Measurements from ENCODE around the gene CDH13.

Gene CDH13

GRCh38 chr16:83329441-83329840 lies 702.7 kb downstream of the CDH13 start:
- no peak for TF ChIP-seq SNAI2 (CRISPR knock-in tag; IDR thresholded peaks at IDR 0.05)
- TF ChIP-seq POU6F1 (CRISPR knock-in tag; IDR thresholded peaks at IDR 0.05; ENCODE audit: borderline replicate concordance, low read depth), result no peak
- no peak for TF ChIP-seq BACH2 (CRISPR knock-in tag; IDR thresholded peaks at IDR 0.05; ENCODE audit: borderline replicate concordance)
- TF ChIP-seq PATZ1 (CRISPR knock-in tag; IDR thresholded peaks at IDR 0.05; ENCODE audit: borderline replicate concordance), result no peak
- no peak for TF ChIP-seq ZFP3 (CRISPR knock-in tag; IDR thresholded peaks at IDR 0.05)
- no peak for TF ChIP-seq TCF4 (CRISPR knock-in tag; IDR thresholded peaks at IDR 0.05; ENCODE audit: borderline replicate concordance)
- TF ChIP-seq ZFP30 (CRISPR knock-in tag; IDR thresholded peaks at IDR 0.05), result no peak
- no peak for TF ChIP-seq OSR1 (CRISPR knock-in tag; IDR thresholded peaks at IDR 0.05)
- no peak for TF ChIP-seq ZNF70 (CRISPR knock-in tag; IDR thresholded peaks at IDR 0.05)
- no peak for TF ChIP-seq ZNF8 (CRISPR knock-in tag; IDR thresholded peaks at IDR 0.05)
- no peak for TF ChIP-seq TOX (CRISPR knock-in tag; IDR thresholded peaks at IDR 0.05; ENCODE audit: borderline replicate concordance)
- no peak for TF ChIP-seq PPARA (CRISPR knock-in tag; IDR thresholded peaks at IDR 0.05; ENCODE audit: borderline replicate concordance)
- TF ChIP-seq GLIS3 (CRISPR knock-in tag; IDR thresholded peaks at IDR 0.05), result no peak
- TF ChIP-seq CSDC2 (CRISPR knock-in tag; IDR thresholded peaks at IDR 0.05), result no peak
- TF ChIP-seq, protein P1, sequence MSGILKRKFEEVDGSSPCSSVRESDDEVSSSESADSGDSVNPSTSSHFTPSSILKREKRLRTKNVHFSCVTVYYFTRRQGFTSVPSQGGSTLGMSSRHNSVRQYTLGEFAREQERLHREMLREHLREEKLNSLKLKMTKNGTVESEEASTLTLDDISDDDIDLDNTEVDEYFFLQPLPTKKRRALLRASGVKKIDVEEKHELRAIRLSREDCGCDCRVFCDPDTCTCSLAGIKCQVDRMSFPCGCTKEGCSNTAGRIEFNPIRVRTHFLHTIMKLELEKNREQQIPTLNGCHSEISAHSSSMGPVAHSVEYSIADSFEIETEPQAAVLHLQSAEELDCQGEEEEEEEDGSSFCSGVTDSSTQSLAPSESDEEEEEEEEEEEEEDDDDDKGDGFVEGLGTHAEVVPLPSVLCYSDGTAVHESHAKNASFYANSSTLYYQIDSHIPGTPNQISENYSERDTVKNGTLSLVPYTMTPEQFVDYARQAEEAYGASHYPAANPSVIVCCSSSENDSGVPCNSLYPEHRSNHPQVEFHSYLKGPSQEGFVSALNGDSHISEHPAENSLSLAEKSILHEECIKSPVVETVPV (CRISPR knock-in tag; IDR thresholded peaks at IDR 0.05), result no peak
- TF ChIP-seq ARNTL (CRISPR knock-in tag; IDR thresholded peaks at IDR 0.05; ENCODE audit: borderline replicate concordance, low read depth), result no peak
- no peak for TF ChIP-seq ZC3H10 (CRISPR knock-in tag; IDR thresholded peaks at IDR 0.05)
- no peak for TF ChIP-seq ESRRG (CRISPR knock-in tag; IDR thresholded peaks at IDR 0.05)
- TF ChIP-seq RARB (CRISPR knock-in tag; IDR thresholded peaks at IDR 0.05), result no peak
- no peak for ATAC-seq

DNA sequence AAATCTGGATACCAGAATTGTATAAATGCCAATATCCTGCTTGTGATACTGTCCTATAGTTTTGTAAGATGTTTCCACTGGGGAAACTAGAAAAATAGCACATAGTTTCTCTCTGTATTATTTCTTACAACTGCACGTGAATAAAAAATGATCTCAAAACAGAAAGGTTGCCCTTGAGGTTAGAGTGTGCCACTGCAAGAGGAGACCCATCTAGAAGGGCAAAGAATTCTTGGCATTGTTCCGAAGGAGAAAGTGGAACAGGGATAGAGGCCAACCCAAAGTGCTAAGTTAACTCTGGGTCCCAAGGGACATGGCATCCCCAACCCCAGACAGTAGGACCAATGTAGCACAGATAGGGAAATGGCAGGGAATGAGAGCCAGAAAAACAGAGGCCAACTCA lies 703.5 kb downstream of the CDH13 start:
- ATAC-seq, result peak; percentile 43; the same call in 1 of the 3 replicates
- no peak for TF ChIP-seq TOX (CRISPR knock-in tag; IDR thresholded peaks at IDR 0.05; ENCODE audit: borderline replicate concordance)
- no peak for TF ChIP-seq CREB5 (CRISPR knock-in tag; IDR thresholded peaks at IDR 0.05; ENCODE audit: low read depth)
- no peak for TF ChIP-seq POU6F1 (CRISPR knock-in tag; IDR thresholded peaks at IDR 0.05; ENCODE audit: borderline replicate concordance, low read depth)
- no peak for TF ChIP-seq TSHZ2 (CRISPR knock-in tag; IDR thresholded peaks at IDR 0.05)
- TF ChIP-seq BACH2 (CRISPR knock-in tag; IDR thresholded peaks at IDR 0.05; ENCODE audit: borderline replicate concordance), result no peak
- no peak for TF ChIP-seq ZNF565 (CRISPR knock-in tag; conservative IDR thresholded peaks at IDR 0.05; ENCODE audit: low read depth)
- TF ChIP-seq ZFP30 (CRISPR knock-in tag; IDR thresholded peaks at IDR 0.05), result no peak
- TF ChIP-seq SNAI2 (CRISPR knock-in tag; IDR thresholded peaks at IDR 0.05), result no peak
- TF ChIP-seq, protein P1 (CRISPR knock-in tag; IDR thresholded peaks at IDR 0.05), result no peak
- TF ChIP-seq RARB (CRISPR knock-in tag; IDR thresholded peaks at IDR 0.05), result no peak
- TF ChIP-seq CSDC2 (CRISPR knock-in tag; IDR thresholded peaks at IDR 0.05), result no peak
- no peak for TF ChIP-seq PPARA (CRISPR knock-in tag; IDR thresholded peaks at IDR 0.05; ENCODE audit: borderline replicate concordance)
- TF ChIP-seq ESRRG (CRISPR knock-in tag; IDR thresholded peaks at IDR 0.05), result no peak
- TF ChIP-seq ZNF70 (CRISPR knock-in tag; IDR thresholded peaks at IDR 0.05), result no peak
- no peak for TF ChIP-seq GLIS3 (CRISPR knock-in tag; IDR thresholded peaks at IDR 0.05)
- no peak for TF ChIP-seq OSR1 (CRISPR knock-in tag; IDR thresholded peaks at IDR 0.05)

Measured in SK-N-SH treated with all-trans-retinoic acid at 6 μM for 48 hours (cell line).